Heart right ventricle (tissue), 16 donors: ENCODE measurements around the gene DAPK1. TPM values are rescaled to one million over a fixed set of nuclear protein-coding genes. Genes with fewer than 3 reads are reported as not detected.
"Not testable (repeated sequence)": the region's sequence is repeated elsewhere in the genome, so short reads cannot be mapped to it uniquely, and the experiment has no call there.

ENCODE experiments used
- ATAC-seq, 8 donors: fragments of 200-7000 bp; cut with Tn5 transposase; one replicate each; pipeline ENCODE4 v1.9.1; 2020; ENCODE audit warnings: mild to moderate bottlenecking in 8 of 8, moderate library complexity in 8 of 8, moderate number of reproducible peaks in 1 of 8
- DNase-seq, 2 donors: peaks; one replicate each; pipeline ENCODE4 v3.0.0-alpha.2; 2020
- H3K27ac ChIP-seq, 10 donors: fragments of 200-600 bp; sonication (generic) in 2 of 10; one replicate each; pipeline versions ENCODE4 v1.5.0 to v1.8.0; 2020 to 2022; ENCODE audit warnings: mild to moderate bottlenecking in 3 of 10
- H3K27me3 ChIP-seq, 7 donors: fragments of 200-600 bp; one replicate each; pipeline ENCODE4 v1.8.0; 2021 to 2022; ENCODE audit warnings: mild to moderate bottlenecking in 2 of 7
- H3K36me3 ChIP-seq, 9 donors: fragments of 200-600 bp; sonication (generic) in 1 of 9; one replicate each; pipeline versions ENCODE4 v1.5.0 to v1.8.0; 2020 to 2022; ENCODE audit warnings: mild to moderate bottlenecking in 2 of 9
- H3K4me1 ChIP-seq, 9 donors: fragments of 200-600 bp; sonication (generic) in 1 of 9; one replicate each; pipeline versions ENCODE4 v1.5.0 to v1.8.0; 2020 to 2022; ENCODE audit warnings: mild to moderate bottlenecking in 4 of 9
- H3K4me3 ChIP-seq, 10 donors: fragments of 200-600 bp; sonication (generic) in 2 of 10; one replicate each; pipeline versions ENCODE4 v1.5.0 to v1.8.0; 2020 to 2022; ENCODE audit warnings: mild to moderate bottlenecking in 7 of 10, moderate library complexity in 2 of 10
- H3K9me3 ChIP-seq, 11 donors: fragments of 200-600 bp in 10 of 11; sonication (generic) in 2 of 11; one replicate each; pipeline versions ENCODE4 v1.5.0 to v1.8.0; 2013 to 2022; ENCODE audit warnings: mild to moderate bottlenecking in 2 of 11, control low read depth in 1 of 11, moderate library complexity in 1 of 11
- whole genome bisulfite sequencing, 2 donors: extraction: QIAGEN DNeasy Blood & Tissue Kit; methylation state at CpG; one replicate each; pipeline ENCODE4 v1.1.7; 2013; ENCODE audit warnings: inconsistent platforms in 1 of 2; 5-methylcytosine and 5-hydroxymethylcytosine counted together
- intact Hi-C, 10 donors: fragments of 100-400 bp; cut with DNase I; formaldehyde crosslinking; loops; one replicate each; pipeline versions ENCODE4 v1.11.1 to v1.14.2; 2022
- polyA plus RNA-seq, 2 donors: library from polyadenylated mRNA; stranded (reverse); fragments of 200-250 nt; gene quantifications; one replicate each; pipeline ENCODE4 v1.2.3, GENCODE V29; 2013
- total RNA-seq, 10 donors: library from RNA; stranded (reverse); fragmentation: NEBNext Ultra II Directional in 3 of 10; extraction: Animal tissue kit (Norgen Biotek cat#: 25700) in 3 of 10; gene quantifications; one replicate each; pipeline versions ENCODE4 v1.2.1 to v1.2.4, GENCODE V29; 2021 to 2023
- TF ChIP-seq, protein P1 (sequence below), 9 donors: fragments of 200-600 bp; sonication (generic) in 2 of 9; IDR thresholded peaks; one replicate each; pipeline versions ENCODE4 v1.5.0 to v1.8.0; 2021 to 2022; ENCODE audit warnings: antibody characterized with exemption in 9 of 9, mild to moderate bottlenecking in 5 of 9, moderate library complexity in 1 of 9
- donor health status: Arrhythmogenic right ventricular cardiomyopathy.
- donor health status: ischemic (EF 13 %, LVEDD 7.1; RV severe dilation, severe dysfunction).
- donor health status: healthy with polysubstance abuse.
- donor health status: DM: no; HTN: yes; CAD: no.
- donor health status: DM: no; HTN: no; CAD: no.
- donor health status: ischemic (EF 25% LVEDD 6.9; RV normal size, moderate dysfunction).
- donor health status: ischemic (EF 25% LVEDD 5.7; RV mildly dilated, moderate dysfunction).
- donor health status: healthy.
- donor health status: DM: yes; HTN: yes; CAD: no.
- donor health status: Ischemic cardiomyopathy.
- donor health status: ischemic (EF 35%, LVEDD 5.7; RV mildly dilated, moderate dysfunction).
- donor health status: nonischemic (EF 11% LVEDD 7.7; RV severe dilation, severe dysfunction).
- donor health status: DM: yes; HTN: yes; CAD: no.
- donor health status: PGD.
- donor health status: ischemic (EF 29% LVEDD 5.4; RV normal size, mild dysfunction).
- donor health status: nonischemic (EF 23%, LVEDD 6.1; RV moderate dilation, normal function).

DAPK1 gene
- total and polyA plus RNA-seq, 12 donors, result 1.1 to 15.5 (median 4.2) TPM

DNA sequence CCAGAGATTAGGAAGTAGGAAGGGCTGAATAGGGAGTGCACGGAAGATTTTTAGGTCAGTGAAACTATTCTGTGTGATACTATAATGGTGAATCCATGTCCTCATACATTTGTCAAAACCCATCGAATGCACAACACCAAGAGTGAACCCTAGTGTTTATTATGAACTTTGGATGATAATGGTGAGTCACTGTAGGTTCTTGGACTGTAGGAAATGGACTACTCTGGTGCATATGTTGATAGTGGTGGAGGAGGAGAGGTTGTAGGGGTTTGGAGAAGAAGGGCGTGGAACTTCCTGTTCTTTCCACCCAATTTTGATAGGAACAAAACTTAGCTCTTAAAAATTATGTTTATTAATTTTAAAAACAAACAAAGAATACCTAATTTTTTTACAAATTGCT lies 242.5 kb downstream of the DAPK1 start:
- Histone ChIP-seq H3K27me3 (peaks cover 0 to 24% (median 8%) of the 10 kb centered on the region in 7 donors), H3K27ac (no peak overlapping the region), H3K4me3 (no peak overlapping the region), H3K36me3 (no peaks in the 10 kb centered on the region), H3K4me1 (no peaks in the 10 kb centered on the region), H3K9me3 (peaks cover 0 to 24% (median 8%) of the 10 kb centered on the region in 11 donors)
- intact Hi-C loops, result no loop called here
- TF ChIP-seq, protein P1, sequence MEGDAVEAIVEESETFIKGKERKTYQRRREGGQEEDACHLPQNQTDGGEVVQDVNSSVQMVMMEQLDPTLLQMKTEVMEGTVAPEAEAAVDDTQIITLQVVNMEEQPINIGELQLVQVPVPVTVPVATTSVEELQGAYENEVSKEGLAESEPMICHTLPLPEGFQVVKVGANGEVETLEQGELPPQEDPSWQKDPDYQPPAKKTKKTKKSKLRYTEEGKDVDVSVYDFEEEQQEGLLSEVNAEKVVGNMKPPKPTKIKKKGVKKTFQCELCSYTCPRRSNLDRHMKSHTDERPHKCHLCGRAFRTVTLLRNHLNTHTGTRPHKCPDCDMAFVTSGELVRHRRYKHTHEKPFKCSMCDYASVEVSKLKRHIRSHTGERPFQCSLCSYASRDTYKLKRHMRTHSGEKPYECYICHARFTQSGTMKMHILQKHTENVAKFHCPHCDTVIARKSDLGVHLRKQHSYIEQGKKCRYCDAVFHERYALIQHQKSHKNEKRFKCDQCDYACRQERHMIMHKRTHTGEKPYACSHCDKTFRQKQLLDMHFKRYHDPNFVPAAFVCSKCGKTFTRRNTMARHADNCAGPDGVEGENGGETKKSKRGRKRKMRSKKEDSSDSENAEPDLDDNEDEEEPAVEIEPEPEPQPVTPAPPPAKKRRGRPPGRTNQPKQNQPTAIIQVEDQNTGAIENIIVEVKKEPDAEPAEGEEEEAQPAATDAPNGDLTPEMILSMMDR (IDR thresholded peaks at IDR 0.05), result no peak
- DNase-seq (no peak), ATAC-seq (no peak)
- WGBS, 2 donors, result 52 to 57% methylated on average over 3 of the region's 3 CpGs

DNA sequence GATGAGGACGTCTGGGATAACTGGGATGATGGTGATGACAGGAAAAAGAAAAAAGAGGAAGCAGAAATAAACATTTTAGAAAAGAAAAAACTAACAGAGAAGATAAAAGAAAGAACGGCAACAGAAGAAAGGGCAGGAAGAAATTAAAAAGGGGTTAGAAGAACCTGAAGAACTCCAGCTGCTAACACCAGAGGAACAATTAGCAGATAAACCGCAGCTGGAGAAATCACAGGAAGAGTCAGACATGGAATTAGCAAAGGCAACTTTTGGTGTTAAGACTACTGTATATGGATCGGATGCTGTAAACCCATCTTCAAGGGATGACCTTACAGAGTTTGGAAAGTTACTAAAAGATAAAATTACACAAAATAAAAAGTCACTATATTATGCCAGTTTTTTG lies 243.7 kb downstream of the DAPK1 start:
- ATAC-seq (no peak), DNase-seq (no peak)
- WGBS, 2 donors, result 24 to 27% methylated on average over 4 of the region's 4 CpGs
- Histone ChIP-seq H3K9me3 (peaks cover 0 to 24% (median 8%) of the 10 kb centered on the region in 11 donors), H3K27ac (no peak overlapping the region), H3K4me3 (no peak overlapping the region), H3K27me3 (peaks cover 0 to 18% (median 5%) of the 10 kb centered on the region in 7 donors), H3K36me3 (no peaks in the 10 kb centered on the region), H3K4me1 (no peaks in the 10 kb centered on the region)
- intact Hi-C loops, result no loop called here
- TF ChIP-seq, protein P1 (IDR thresholded peaks at IDR 0.05), result no peak

DNA sequence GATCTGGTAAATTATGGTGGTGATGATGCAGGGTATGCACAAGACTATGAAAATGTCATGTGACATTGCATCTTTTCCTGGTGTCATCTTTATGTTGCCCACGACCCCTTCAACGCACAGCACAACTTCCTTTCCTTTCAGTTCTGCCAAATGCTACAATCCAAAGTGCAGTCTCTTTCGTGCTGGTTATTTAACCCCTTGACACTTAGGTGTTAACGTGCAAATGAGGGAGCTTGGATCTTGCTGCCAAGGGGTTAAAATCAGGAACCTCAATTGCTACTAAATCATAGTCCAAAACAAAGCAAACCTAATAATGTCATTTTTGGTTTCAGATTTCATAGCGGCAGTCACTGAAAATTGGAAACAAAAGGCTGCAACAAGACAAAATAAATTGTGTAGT lies 244.2 kb downstream of the DAPK1 start:
- ATAC-seq, result no peak
- DNase-seq, result no peak
- H3K27ac ChIP-seq, result no peak overlapping the region
- H3K27me3 ChIP-seq, result peaks cover 0 to 16% (median 0%) of the 10 kb centered on the region in 7 donors
- H3K4me1 ChIP-seq, result no peaks in the 10 kb centered on the region
- no peak overlapping the region for H3K4me3 ChIP-seq
- TF ChIP-seq, protein P1 (IDR thresholded peaks at IDR 0.05), result no peak
- intact Hi-C loops, result no loop called here
- whole genome bisulfite sequencing, 2 donors, result 28 to 34% methylated on average over 5 of the region's 5 CpGs
- H3K9me3 ChIP-seq, result peaks cover 0 to 24% (median 8%) of the 10 kb centered on the region in 11 donors
- no peaks in the 10 kb centered on the region for H3K36me3 ChIP-seq

DNA sequence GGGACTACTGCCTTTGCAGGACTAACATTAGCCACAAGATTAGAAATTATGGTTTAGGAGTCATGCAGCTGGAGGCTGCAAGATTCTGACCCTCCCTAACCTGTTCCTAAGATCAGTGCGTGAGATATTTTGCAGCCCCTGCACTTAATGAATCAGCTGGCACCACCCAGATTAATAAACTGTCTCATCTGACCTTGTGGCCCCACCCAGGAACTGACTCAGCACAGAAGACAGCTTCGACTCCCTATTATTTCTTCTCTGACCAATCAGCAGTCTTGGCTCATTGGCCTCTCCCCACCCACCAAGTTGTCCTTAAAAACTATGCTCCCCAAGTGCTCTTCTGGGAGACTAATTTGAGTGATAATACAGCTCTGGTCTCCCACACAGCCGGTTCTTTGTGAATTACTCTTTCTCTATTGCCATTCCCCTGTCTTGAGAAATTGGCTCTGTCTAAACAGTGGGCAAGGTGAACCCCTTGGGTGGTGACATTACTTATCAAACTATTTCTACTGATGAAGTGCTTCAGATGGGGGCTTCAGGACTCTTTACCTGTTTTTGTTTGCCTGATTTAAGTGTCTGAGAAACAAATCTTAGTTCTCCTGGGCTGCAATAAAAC lies 245.3 kb downstream of the DAPK1 start:
- DNase-seq, result no peak
- WGBS, 2 donors, result 70 to 79% methylated on average over 3 of the region's 3 CpGs
- H3K4me3 ChIP-seq, result no peak overlapping the region
- intact Hi-C loops, result no loop called here
- H3K27me3 ChIP-seq, result peaks cover 0 to 22% (median 0%) of the 10 kb centered on the region in 7 donors
- H3K9me3 ChIP-seq, result peaks cover 0 to 24% (median 8%) of the 10 kb centered on the region in 11 donors
- no peak for ATAC-seq
- no peaks in the 10 kb centered on the region for H3K36me3 ChIP-seq
- no peaks in the 10 kb centered on the region for H3K4me1 ChIP-seq
- H3K27ac ChIP-seq, result no peak overlapping the region
- TF ChIP-seq, protein P1 (IDR thresholded peaks at IDR 0.05), result no peak

DNA sequence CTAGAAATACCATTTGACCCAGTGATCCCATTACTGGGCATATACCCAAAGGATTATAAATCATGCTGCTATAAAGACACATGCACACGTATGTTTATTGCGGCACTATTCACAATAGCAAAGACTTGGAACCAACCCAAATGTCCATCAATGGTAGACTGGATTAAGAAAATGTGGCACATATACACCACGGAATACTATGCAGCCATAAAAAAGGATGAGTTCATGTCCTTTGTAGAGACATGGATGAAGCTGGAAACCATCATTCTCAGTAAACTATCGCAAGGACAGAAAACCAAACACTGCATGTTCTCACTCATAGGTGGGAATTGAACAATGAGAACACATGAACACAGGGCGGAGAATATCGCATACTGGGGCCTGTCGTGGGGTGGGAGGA lies 246.6 kb downstream of the DAPK1 start:
- ATAC-seq, DNase-seq, intact Hi-C loops, H3K27ac ChIP-seq, H3K36me3 ChIP-seq, H3K4me3 ChIP-seq: not testable (repeated sequence)
- H3K9me3 ChIP-seq, result peaks cover 0 to 24% (median 8%) of the 10 kb centered on the region in 11 donors
- H3K4me1 ChIP-seq, result peaks cover 0 to 12% (median 0%) of the 10 kb centered on the region in 9 donors
- 92 to 94% methylated on average over 5 to 6 of the region's 7 CpGs for WGBS, 2 donors
- H3K27me3 ChIP-seq, result peaks cover 0 to 22% (median 0%) of the 10 kb centered on the region in 7 donors
